RWPE2 (cell line): ENCODE measurements around the gene GREM1.
A peak's percentile ranks its signal among the peaks of the same experiment; 100 is the strongest.

Source experiments
- ATAC-seq: fragments of 200-7000 bp; cut with Tn5 transposase; 3 replicates; pipeline ENCODE4 v1.9.1; 2021; ENCODE audit warnings: low read depth
- DNase-seq: peaks from one replicate; pipeline ENCODE4 v3.0.0-alpha.2; 2020; ENCODE audit warnings: low spot score
- H3K27ac ChIP-seq: fragments of 450-650 bp; 2 replicates; pipeline ENCODE4 v1.5.1; 2017; ENCODE audit warnings: mild to moderate bottlenecking; ENCODE audit not compliant: poor library complexity, severe bottlenecking
- H3K27me3 ChIP-seq: fragments of 250-450 bp; sonication (Bioruptor Pico); 2 replicates; pipeline ENCODE4 v1.5.1; 2021; ENCODE audit warnings: mild to moderate bottlenecking, moderate library complexity; ENCODE audit not compliant: insufficient read depth, poor library complexity, severe bottlenecking
- H3K36me3 ChIP-seq: fragments of 250-450 bp; sonication (Bioruptor Pico); 2 replicates; pipeline ENCODE4 v1.5.1; 2020; ENCODE audit warnings: low read depth, mild to moderate bottlenecking, moderate library complexity
- H3K4me1 ChIP-seq: fragments of 250-450 bp; sonication (Bioruptor Pico); 2 replicates; pipeline ENCODE4 v1.5.1; 2021; ENCODE audit warnings: mild to moderate bottlenecking, moderate library complexity; ENCODE audit not compliant: insufficient read depth, poor library complexity, severe bottlenecking
- H3K4me3 ChIP-seq: fragments of 250-450 bp; sonication (Bioruptor Pico); 2 replicates; pipeline ENCODE4 v1.5.1; 2021; ENCODE audit warnings: mild to moderate bottlenecking, moderate library complexity; ENCODE audit not compliant: severe bottlenecking
- H3K9me3 ChIP-seq: fragments of 250-450 bp; sonication (Bioruptor Pico); 2 replicates; pipeline ENCODE4 v1.5.1; 2021; ENCODE audit warnings: mild to moderate bottlenecking, moderate library complexity; ENCODE audit not compliant: severe bottlenecking
- TF ChIP-seq, protein P1 (sequence below): fragments of 450-650 bp; IDR thresholded peaks from one replicate; pipeline ENCODE4 v1.5.1; 2017; ENCODE audit warnings: mild to moderate bottlenecking, moderate library complexity; ENCODE audit not compliant: poor library complexity, severe bottlenecking

GREM1 gene

GRCh38 chr15:32687556-32687955 is 30.2 kb upstream of the GREM1 start:
- TF ChIP-seq, protein P1, sequence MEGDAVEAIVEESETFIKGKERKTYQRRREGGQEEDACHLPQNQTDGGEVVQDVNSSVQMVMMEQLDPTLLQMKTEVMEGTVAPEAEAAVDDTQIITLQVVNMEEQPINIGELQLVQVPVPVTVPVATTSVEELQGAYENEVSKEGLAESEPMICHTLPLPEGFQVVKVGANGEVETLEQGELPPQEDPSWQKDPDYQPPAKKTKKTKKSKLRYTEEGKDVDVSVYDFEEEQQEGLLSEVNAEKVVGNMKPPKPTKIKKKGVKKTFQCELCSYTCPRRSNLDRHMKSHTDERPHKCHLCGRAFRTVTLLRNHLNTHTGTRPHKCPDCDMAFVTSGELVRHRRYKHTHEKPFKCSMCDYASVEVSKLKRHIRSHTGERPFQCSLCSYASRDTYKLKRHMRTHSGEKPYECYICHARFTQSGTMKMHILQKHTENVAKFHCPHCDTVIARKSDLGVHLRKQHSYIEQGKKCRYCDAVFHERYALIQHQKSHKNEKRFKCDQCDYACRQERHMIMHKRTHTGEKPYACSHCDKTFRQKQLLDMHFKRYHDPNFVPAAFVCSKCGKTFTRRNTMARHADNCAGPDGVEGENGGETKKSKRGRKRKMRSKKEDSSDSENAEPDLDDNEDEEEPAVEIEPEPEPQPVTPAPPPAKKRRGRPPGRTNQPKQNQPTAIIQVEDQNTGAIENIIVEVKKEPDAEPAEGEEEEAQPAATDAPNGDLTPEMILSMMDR, result no peak
- Histone ChIP-seq H3K27me3 (no peaks in the 10 kb centered on the region), H3K4me3 (no peak overlapping the region), H3K9me3 (no peaks in the 10 kb centered on the region), H3K36me3 (no peaks in the 10 kb centered on the region), H3K27ac (peak overlapping the region; percentile 94), H3K4me1 (peaks cover 50% of the 10 kb centered on the region)
- ATAC-seq, result peak; percentile 73
- DNase-seq, result peak; percentile 87

DNA sequence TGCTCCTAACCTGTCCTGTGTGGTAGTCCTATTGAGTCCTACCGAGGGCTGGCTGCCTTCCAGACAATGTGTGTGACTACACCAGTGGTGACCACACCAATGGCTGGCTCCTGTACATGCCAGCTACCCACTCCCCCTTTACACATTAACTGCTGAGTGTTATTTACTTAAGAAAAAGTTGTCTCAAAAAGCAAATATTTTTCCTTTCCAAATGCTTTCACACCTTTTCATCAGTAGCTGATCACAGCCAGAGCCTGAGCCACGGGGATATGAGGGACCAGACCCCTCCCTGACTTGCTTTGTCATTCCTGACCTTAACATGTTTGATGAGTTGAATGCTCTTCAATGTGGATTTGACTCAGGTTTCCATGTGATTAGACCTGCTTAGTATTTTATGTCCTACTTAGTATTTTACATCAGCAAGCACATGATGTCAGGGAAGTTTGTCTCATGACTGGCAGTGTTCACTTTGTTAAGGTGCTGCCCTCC is 29.6 kb upstream of the GREM1 start:
- Histone ChIP-seq H3K9me3 (no peaks in the 10 kb centered on the region), H3K4me1 (peaks cover 43% of the 10 kb centered on the region), H3K27ac (peak overlapping the region; percentile 94), H3K4me3 (no peak overlapping the region), H3K36me3 (no peaks in the 10 kb centered on the region), H3K27me3 (no peaks in the 10 kb centered on the region)
- peak; percentile 57 for ATAC-seq
- peak; percentile 88 for DNase-seq
- TF ChIP-seq, protein P1, result no peak

DNA sequence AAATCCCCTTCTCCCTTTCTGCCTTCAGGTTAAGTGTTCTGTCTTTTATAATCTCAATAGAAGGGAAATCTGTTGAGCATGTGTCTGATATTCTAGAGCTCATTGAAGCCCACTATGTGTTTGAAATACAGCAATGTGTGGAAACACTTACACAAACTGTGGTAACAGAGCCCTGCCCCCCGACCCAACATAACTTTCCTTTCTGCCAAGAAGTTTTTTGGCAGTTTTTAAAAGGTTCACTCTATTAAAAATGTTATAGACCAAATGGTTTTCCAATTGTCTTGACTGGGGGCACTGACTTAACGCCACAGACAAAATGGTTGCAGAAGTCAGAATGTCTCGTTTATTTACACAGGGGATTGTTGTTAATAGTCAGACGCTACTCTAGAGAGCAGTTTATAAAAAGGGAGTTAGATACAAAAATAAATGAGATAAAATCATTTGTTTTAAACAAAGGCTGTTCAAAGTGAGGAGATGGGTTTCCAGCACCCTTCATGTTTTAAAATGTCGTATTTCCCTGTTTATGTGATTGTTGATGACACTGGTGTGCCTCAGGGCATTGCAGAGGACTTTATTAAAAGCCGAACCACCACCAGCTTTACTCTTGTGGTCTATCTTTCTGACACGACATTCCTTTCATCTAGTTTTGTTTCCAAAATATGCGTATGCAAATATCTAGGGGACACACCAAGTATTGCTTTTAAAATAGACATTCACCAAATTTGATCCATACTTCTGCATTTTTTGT is 26.7 kb upstream of the GREM1 start:
- H3K36me3 ChIP-seq, result no peaks in the 10 kb centered on the region

GRCh38 chr15:32691689-32692038 is 26.1 kb upstream of the GREM1 start:
- Histone ChIP-seq H3K27me3 (no peaks in the 10 kb centered on the region), H3K4me3 (no peak overlapping the region), H3K36me3 (no peaks in the 10 kb centered on the region), H3K9me3 (no peaks in the 10 kb centered on the region), H3K27ac (no peak overlapping the region), H3K4me1 (peaks cover 21% of the 10 kb centered on the region)
- ATAC-seq (no peak), DNase-seq (no peak)
- TF ChIP-seq, protein P1, result no peak

More for the DNA sequence above, 26.7 kb upstream of the GREM1 start:
- no peaks in the 10 kb centered on the region for H3K9me3 ChIP-seq
- H3K27me3 ChIP-seq, result no peaks in the 10 kb centered on the region
- DNase-seq, result no peak
- ATAC-seq, result no peak
- H3K4me1 ChIP-seq, result peaks cover 22% of the 10 kb centered on the region
- H3K27ac ChIP-seq, result no peak overlapping the region
- TF ChIP-seq, protein P1, result no peak
- H3K4me3 ChIP-seq, result no peak overlapping the region

DNA sequence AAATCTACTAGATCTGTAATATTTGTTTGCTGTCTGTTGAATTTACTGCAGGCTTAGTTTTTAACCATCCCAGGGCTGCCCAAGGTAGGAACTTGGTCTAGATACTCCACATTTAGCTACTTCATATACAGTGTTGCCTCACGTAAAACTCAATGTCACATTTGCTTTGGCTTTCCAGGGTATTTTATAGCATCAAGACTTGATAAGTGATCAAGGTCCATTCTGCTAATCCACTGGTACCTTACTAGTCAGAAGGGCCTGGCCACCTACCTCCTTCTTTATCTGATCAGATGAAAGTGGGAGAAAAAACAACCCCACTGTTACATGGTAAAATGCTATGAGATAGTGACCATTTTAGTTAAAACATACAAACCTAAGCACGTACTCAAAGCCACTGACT is 25.5 kb upstream of the GREM1 start:
- no peaks in the 10 kb centered on the region for H3K27me3 ChIP-seq
- no peak overlapping the region for H3K27ac ChIP-seq
- TF ChIP-seq, protein P1, result no peak
- H3K9me3 ChIP-seq, result no peaks in the 10 kb centered on the region
- ATAC-seq (no peak), DNase-seq (no peak)
- H3K36me3 ChIP-seq, result no peaks in the 10 kb centered on the region
- no peak overlapping the region for H3K4me3 ChIP-seq
- peaks cover 17% of the 10 kb centered on the region for H3K4me1 ChIP-seq
